GM12873 (cell line): ENCODE data around the gene HIC1.

Experiments
- CTCF ChIP-seq: IDR thresholded peaks from 2 replicates; pipeline ENCODE4 v1.5.1; 2012; ENCODE audit warnings: low read depth, mild to moderate bottlenecking, moderate library complexity, low read length, control low read depth; ENCODE audit not compliant: insufficient read depth; ENCODE audit errors: missing control alignments

Gene HIC1, protein sequence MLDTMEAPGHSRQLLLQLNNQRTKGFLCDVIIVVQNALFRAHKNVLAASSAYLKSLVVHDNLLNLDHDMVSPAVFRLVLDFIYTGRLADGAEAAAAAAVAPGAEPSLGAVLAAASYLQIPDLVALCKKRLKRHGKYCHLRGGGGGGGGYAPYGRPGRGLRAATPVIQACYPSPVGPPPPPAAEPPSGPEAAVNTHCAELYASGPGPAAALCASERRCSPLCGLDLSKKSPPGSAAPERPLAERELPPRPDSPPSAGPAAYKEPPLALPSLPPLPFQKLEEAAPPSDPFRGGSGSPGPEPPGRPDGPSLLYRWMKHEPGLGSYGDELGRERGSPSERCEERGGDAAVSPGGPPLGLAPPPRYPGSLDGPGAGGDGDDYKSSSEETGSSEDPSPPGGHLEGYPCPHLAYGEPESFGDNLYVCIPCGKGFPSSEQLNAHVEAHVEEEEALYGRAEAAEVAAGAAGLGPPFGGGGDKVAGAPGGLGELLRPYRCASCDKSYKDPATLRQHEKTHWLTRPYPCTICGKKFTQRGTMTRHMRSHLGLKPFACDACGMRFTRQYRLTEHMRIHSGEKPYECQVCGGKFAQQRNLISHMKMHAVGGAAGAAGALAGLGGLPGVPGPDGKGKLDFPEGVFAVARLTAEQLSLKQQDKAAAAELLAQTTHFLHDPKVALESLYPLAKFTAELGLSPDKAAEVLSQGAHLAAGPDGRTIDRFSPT

DNA sequence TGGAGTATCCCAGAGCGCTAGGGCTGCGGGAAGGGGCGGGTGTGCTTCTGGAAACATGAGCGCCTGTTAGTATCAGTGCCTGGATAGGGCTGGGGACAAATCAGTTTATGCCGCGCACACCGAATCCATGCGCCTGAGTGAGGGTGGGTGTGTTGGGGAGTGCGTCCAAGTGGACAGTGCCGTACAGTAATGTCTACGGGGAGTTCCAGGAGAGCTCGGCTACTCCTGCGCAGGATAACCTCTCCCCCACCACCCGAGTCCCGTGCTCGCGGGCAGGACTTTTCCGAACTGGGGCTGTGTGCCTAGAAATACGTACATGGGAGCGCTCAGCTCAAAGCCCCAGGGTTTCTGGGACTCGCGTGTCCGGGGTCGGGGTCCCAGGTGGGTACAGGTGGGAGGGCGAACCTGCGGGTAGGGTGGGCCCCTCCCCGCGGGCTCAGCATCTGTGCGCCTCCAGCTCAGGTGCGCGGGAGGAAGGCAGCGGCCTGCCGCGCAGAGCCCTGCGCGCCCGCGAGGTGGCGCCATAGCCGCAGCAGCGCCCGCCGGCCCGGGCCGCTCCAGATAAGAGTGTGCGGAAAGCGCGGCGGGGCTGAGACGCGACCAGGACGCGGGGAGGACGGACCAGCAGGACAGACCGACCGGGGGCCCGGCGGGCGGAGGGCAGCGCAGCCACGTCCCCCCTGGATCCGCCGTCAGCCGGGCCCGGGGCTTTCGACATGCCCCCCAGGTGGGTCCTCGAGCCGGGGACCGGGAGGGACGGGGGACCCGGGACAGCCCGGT, at the start of gene HIC1:
HIC1 (plus strand) TSS at position 592 of the 780 bp plus-strand sequence. CDS start 1,588 bp downstream, outside the sequence.
- TF ChIP-seq CTCF = peak; percentile 87

- TF ChIP-seq CTCF = no peak
Measured at GRCh38 chr17:2008332-2009126, 46.4 kb upstream of the HIC1 start.

DNA sequence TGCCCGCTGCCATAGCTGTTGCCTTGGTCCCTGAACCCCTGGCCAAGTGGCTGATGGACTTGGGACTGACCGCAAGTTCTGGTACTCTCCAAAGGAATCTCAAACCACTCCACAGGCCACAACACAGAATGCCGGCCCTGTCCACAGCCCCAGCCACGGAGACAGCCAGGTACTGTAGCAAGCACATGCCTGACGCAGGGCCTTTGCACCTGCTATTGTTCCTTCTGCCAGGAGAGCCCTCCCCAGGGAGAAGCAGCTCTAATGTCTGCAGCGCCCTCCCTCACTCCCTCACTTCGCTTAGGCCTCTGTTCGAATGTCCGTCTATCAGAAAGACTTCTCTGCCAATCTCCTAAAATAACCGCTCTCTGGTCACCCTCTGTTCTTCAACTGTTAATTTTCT, 45.2 kb upstream of the HIC1 start:
- TF ChIP-seq CTCF = no peak

DNA sequence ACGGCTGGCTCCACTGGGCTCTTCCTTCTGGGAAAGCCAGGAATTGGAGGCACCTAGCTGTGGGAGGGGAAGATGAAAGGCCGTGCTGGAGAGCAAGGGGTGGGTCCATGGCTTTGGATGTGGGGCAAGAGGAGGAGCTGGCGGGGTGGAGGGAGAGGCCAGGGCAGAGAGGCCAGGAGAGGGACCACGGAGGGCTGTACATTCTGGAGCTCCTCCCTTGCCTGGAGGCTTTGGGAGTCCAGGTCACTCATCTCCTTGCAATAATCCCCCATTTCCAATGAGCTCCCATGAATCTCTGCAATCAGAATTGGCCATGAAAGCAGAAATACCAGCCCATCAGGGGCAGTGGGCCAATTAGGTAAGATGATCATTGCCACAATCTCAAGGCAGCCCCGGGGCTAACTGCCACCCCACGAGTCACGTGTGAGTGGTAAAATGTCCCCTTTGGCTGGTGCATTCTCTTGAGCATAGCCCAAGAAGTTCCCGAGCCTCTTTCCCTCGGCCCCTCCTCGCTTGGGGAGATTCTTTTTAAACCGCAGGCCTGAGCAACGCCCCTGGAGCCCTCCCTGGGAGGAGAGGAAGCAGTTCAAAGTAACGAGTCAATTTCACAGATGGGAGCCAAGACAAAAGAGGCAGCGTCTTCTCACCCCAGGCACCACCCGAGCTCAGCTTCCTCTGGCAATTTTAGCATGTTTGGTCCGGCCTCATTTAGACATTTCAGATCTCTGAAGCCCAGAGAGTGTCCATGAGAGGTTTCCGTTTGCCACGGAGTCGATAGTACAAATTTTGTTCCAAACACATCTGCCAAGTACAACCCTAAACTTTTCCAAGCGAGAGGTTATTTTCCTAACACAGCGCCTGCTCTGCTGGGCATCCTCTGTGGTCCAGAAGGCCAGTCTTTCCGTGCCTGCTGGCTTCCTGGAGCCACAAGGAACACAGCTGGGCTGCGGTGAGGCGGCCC, 43.2 kb upstream of the HIC1 start:
- TF ChIP-seq CTCF = no peak

DNA sequence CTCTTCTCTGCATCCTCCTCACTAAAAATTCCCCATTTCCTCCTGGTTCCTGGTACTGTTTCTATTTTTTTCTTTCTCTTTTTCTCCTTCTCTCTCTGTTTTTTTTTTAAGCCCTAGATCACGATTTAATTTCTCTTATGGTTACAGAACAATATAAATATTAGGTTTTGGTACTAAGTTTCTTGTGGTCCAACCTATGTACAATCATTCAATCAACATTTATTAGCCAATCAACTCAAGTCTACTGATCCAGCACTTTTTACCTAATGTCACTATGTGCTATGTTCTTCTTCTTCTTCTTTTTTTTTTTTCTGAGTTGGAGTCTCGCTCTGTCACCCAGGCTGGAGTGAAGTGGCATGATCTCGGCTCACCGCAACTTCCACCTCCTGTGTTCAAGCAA, 42.4 kb upstream of the HIC1 start:
- no peak for TF ChIP-seq CTCF

DNA sequence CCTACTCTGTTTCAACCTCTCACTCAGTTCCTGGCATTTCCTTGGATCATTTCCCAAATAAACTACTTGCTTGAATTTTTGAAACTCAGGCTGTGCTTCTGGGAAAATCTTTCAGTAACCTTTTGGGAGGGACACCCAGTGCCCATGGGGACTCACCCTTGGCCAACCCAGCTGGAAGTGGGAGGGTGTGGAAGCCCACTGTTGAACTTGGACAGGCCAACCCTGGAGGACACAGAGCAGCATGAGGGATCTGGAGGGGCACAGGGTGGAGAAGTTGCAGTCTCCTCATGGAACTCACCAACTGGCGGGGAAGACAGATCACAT, 40.9 kb upstream of the HIC1 start:
- no peak for TF ChIP-seq CTCF
